ENCODE data around the gene PHYKPL. TPM values are rescaled to one million over a fixed set of nuclear protein-coding genes. Genes with fewer than 3 reads are reported as not detected.

The PHYKPL gene
- total RNA-seq, 2 donors from 2014 or later: 22.8 to 34.5 TPM

GRCh38 chr5:178269499-178269898 lies 36.9 kb upstream of the PHYKPL start:
- TF ChIP-seq, protein P1, sequence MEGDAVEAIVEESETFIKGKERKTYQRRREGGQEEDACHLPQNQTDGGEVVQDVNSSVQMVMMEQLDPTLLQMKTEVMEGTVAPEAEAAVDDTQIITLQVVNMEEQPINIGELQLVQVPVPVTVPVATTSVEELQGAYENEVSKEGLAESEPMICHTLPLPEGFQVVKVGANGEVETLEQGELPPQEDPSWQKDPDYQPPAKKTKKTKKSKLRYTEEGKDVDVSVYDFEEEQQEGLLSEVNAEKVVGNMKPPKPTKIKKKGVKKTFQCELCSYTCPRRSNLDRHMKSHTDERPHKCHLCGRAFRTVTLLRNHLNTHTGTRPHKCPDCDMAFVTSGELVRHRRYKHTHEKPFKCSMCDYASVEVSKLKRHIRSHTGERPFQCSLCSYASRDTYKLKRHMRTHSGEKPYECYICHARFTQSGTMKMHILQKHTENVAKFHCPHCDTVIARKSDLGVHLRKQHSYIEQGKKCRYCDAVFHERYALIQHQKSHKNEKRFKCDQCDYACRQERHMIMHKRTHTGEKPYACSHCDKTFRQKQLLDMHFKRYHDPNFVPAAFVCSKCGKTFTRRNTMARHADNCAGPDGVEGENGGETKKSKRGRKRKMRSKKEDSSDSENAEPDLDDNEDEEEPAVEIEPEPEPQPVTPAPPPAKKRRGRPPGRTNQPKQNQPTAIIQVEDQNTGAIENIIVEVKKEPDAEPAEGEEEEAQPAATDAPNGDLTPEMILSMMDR (IDR thresholded peaks at IDR 0.05): no peak
- H3K27ac ChIP-seq: no peak overlapping the region
- no peaks in the 10 kb centered on the region for H3K4me1 ChIP-seq
- H3K9me3 ChIP-seq: no peaks in the 10 kb centered on the region
- no peak for DNase-seq (ENCODE audit: low spot score)
- H3K36me3 ChIP-seq: no peaks in the 10 kb centered on the region
- H3K27me3 ChIP-seq: no peaks in the 10 kb centered on the region
- H3K4me3 ChIP-seq: no peak overlapping the region

GRCh38 chr5:178267876-178268275 lies 35.3 kb upstream of the PHYKPL start:
- DNase-seq (ENCODE audit: low spot score): no peak
- no peak overlapping the region for H3K27ac ChIP-seq

GRCh38 chr5:178267245-178267644 lies 34.6 kb upstream of the PHYKPL start:
- no peak for DNase-seq (ENCODE audit: low spot score)
- H3K4me3 ChIP-seq: no peak overlapping the region
- TF ChIP-seq, protein P1 (IDR thresholded peaks at IDR 0.05): no peak
- H3K27me3 ChIP-seq: no peaks in the 10 kb centered on the region
- no peak overlapping the region for H3K27ac ChIP-seq
- no peaks in the 10 kb centered on the region for H3K36me3 ChIP-seq
- H3K4me1 ChIP-seq: no peaks in the 10 kb centered on the region
- H3K9me3 ChIP-seq: no peaks in the 10 kb centered on the region

More at GRCh38 chr5:178267876-178268275, 35.3 kb upstream of the PHYKPL start:
- no peak overlapping the region for H3K4me3 ChIP-seq
- H3K27me3 ChIP-seq: no peaks in the 10 kb centered on the region
- TF ChIP-seq, protein P1 (IDR thresholded peaks at IDR 0.05): no peak
- no peaks in the 10 kb centered on the region for H3K4me1 ChIP-seq
- no peaks in the 10 kb centered on the region for H3K9me3 ChIP-seq
- H3K36me3 ChIP-seq: no peaks in the 10 kb centered on the region

DNA sequence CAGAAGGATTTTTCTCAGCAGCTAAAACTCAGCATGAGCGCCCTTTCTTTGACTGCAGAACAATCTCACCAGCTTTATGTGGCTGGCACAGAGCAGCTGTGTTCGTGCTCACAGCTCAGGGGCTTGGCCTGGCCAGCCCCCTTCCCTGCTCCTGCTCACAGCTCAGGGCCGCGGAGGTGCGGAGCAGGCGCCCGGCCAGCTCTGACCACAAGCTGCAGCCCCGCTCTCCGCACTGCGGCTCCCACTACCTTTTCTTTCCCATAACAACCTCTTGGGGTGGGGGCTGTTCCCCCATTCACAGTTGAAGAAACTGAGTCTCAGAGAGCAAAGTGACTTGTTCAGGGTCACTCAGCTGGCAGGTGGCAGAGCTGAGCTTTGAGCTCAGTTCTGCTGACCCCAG lies 34.0 kb upstream of the PHYKPL start:
- no peaks in the 10 kb centered on the region for H3K27me3 ChIP-seq
- TF ChIP-seq, protein P1 (IDR thresholded peaks at IDR 0.05): no peak
- H3K27ac ChIP-seq: no peak overlapping the region
- H3K9me3 ChIP-seq: no peaks in the 10 kb centered on the region
- DNase-seq (ENCODE audit: low spot score): no peak
- H3K36me3 ChIP-seq: no peaks in the 10 kb centered on the region
- no peaks in the 10 kb centered on the region for H3K4me1 ChIP-seq
- H3K4me3 ChIP-seq: no peak overlapping the region

- TF ChIP-seq, protein P1 (IDR thresholded peaks at IDR 0.05): no peak
- no peak for DNase-seq (ENCODE audit: low spot score)
- Histone ChIP-seq H3K4me1 (no peaks in the 10 kb centered on the region), H3K4me3 (no peak overlapping the region), H3K9me3 (no peaks in the 10 kb centered on the region), H3K27ac (no peak overlapping the region), H3K36me3 (no peaks in the 10 kb centered on the region), H3K27me3 (no peaks in the 10 kb centered on the region)
These were observed 33.1 kb upstream of the PHYKPL start for GRCh38 chr5:178265746-178266145.

GRCh38 chr5:178264044-178264443 lies 31.4 kb upstream of the PHYKPL start:
- DNase-seq (ENCODE audit: low spot score): no peak
- Histone ChIP-seq H3K27ac (no peak overlapping the region), H3K27me3 (no peaks in the 10 kb centered on the region), H3K4me3 (no peak overlapping the region), H3K9me3 (no peaks in the 10 kb centered on the region), H3K36me3 (no peaks in the 10 kb centered on the region), H3K4me1 (no peaks in the 10 kb centered on the region)
- TF ChIP-seq, protein P1 (IDR thresholded peaks at IDR 0.05): no peak

Measured in right atrium auricular region (tissue), 2 donors.